Gastroesophageal sphincter (tissue), 3 donors: ENCODE measurements around the gene NTSR1.

ENCODE experiments used
- EP300 ChIP-seq: sonication (generic); formaldehyde crosslinking; IDR thresholded peaks from one replicate; pipeline ENCODE4 v1.6.1; 2017; ENCODE audit warnings: antibody characterized with exemption, mild to moderate bottlenecking
- POLR2A ChIP-seq, 2 donors: fragments of 450-650 bp; IDR thresholded peaks; one replicate each; pipeline ENCODE4 v1.6.1; 2017; ENCODE audit warnings: antibody characterized with exemption in 2 of 2, mild to moderate bottlenecking in 2 of 2, moderate library complexity in 1 of 2
- POLR2AphosphoS5 ChIP-seq: sonication (generic); formaldehyde crosslinking; IDR thresholded peaks from one replicate; pipeline ENCODE4 v1.6.1; 2017; ENCODE audit warnings: antibody characterized with exemption
- TF ChIP-seq, protein P1 (sequence below), 4 experiments: fragments of 200-600 bp in 2 of 4; fragments of 450-650 bp in 2 of 4; sonication (generic) in 1 of 4; IDR thresholded peaks; one replicate each; pipeline ENCODE4 v1.5.1; 2017 to 2019; ENCODE audit warnings: antibody characterized with exemption in 4 of 4, mild to moderate bottlenecking in 2 of 4, moderate library complexity in 2 of 4

DNA sequence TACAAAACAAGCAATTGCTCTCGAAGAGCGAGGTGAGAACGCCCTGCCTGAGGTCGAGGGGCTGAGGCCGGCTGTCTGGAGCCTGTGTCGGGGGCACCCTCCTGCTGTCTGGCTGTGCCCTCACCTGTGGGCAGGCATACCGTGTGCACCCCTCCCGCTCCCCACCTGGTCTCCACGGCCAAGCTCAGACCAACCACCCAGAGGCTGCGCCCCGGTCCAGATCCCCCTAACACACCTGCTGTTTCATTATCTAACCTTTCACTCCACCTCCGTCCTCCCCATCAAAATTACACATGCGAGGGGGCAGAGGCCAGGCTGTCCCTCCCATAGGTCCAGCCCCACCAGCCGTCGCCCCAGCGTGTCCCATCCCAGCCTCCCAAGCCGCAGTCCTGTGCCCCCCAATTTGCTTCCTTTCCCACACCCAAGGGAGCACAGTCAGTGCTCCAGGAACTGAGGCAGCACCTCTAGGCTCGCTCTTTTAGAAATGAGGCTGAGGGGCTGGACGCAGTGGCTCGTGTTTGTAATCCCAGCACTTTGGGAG is 35.2 kb downstream of the NTSR1 start:
- TF ChIP-seq POLR2A (IDR thresholded peaks at IDR 0.05) (no peak), EP300 (no peak), POLR2AphosphoS5 (no peak)
- TF ChIP-seq, protein P1, sequence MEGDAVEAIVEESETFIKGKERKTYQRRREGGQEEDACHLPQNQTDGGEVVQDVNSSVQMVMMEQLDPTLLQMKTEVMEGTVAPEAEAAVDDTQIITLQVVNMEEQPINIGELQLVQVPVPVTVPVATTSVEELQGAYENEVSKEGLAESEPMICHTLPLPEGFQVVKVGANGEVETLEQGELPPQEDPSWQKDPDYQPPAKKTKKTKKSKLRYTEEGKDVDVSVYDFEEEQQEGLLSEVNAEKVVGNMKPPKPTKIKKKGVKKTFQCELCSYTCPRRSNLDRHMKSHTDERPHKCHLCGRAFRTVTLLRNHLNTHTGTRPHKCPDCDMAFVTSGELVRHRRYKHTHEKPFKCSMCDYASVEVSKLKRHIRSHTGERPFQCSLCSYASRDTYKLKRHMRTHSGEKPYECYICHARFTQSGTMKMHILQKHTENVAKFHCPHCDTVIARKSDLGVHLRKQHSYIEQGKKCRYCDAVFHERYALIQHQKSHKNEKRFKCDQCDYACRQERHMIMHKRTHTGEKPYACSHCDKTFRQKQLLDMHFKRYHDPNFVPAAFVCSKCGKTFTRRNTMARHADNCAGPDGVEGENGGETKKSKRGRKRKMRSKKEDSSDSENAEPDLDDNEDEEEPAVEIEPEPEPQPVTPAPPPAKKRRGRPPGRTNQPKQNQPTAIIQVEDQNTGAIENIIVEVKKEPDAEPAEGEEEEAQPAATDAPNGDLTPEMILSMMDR (IDR thresholded peaks at IDR 0.05), result no peak
